B cell (primary cell): Measurements from ENCODE around the gene OXNAD1.

ENCODE experiments used
- EZH2 ChIP-seq: IDR thresholded peaks from 2 replicates; pipeline ENCODE4 v1.6.1; 2012; ENCODE audit warnings: borderline replicate concordance, low read depth, mild to moderate bottlenecking, moderate library complexity, low read length; ENCODE audit not compliant: insufficient read depth, poor library complexity, severe bottlenecking
- TF ChIP-seq, protein P1 (sequence below): fragments of 200-600 bp; IDR thresholded peaks from one replicate; pipeline ENCODE4 v1.8.0; 2022; ENCODE audit warnings: antibody characterized with exemption, mild to moderate bottlenecking

DNA sequence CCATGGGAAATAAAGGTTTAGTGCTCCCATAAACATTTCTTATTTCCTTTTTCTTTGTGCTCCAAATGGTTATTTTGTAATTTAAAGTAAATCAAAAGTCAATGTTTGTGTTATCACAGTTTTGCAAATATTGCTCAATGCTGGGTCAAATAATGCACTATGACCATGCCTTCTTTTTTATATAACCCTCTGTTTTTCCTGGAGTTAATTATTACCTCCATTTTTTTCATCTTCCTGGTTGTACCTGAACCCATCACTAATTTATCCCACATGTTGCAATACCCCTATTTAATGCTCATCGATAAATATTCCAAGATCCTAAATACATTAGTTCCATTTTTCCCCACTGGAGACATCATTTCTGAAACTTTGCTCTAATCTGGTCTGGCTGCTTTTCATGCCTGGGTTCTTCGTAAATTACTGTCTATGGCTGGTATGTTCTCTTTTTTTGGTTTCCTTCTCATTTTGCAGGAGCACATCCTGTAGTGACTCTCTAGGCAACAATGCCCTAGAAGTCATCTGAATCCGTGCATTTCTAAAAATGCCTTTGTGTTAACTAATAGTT lies 66.4 kb downstream of the OXNAD1 start:
- TF ChIP-seq, protein P1, sequence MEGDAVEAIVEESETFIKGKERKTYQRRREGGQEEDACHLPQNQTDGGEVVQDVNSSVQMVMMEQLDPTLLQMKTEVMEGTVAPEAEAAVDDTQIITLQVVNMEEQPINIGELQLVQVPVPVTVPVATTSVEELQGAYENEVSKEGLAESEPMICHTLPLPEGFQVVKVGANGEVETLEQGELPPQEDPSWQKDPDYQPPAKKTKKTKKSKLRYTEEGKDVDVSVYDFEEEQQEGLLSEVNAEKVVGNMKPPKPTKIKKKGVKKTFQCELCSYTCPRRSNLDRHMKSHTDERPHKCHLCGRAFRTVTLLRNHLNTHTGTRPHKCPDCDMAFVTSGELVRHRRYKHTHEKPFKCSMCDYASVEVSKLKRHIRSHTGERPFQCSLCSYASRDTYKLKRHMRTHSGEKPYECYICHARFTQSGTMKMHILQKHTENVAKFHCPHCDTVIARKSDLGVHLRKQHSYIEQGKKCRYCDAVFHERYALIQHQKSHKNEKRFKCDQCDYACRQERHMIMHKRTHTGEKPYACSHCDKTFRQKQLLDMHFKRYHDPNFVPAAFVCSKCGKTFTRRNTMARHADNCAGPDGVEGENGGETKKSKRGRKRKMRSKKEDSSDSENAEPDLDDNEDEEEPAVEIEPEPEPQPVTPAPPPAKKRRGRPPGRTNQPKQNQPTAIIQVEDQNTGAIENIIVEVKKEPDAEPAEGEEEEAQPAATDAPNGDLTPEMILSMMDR = no peak
- no peak for TF ChIP-seq EZH2
